Measurements from ENCODE around the gene THOC7.

DNA sequence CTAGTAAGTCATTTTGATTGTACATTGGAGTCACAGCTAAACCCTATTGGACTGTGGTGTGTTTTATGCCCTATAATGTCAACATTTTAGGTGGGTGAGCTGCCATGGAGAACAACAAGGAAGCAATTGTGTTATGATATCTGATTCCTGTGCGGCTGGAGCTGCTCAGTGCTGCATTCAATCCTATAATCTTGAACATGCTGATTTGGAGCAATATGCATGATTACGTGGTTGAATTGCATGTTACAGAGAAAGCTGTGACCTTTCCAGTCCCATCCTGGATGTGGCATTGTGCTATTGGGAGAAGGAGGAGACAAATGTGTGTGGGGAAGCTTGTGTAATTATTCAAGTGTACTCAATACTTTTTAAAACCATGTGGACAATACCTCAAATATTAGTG lies 64.7 kb downstream of the THOC7 start:
- TF ChIP-seq MXI1 (IDR thresholded peaks at IDR 0.05; ENCODE audit: borderline replicate concordance, low read depth, low read length), result no peak
- TF ChIP-seq, protein P1, sequence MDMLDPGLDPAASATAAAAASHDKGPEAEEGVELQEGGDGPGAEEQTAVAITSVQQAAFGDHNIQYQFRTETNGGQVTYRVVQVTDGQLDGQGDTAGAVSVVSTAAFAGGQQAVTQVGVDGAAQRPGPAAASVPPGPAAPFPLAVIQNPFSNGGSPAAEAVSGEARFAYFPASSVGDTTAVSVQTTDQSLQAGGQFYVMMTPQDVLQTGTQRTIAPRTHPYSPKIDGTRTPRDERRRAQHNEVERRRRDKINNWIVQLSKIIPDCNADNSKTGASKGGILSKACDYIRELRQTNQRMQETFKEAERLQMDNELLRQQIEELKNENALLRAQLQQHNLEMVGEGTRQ (IDR thresholded peaks at IDR 0.05; ENCODE audit: low read depth, low read length), result no peak
- TF ChIP-seq, protein P2, sequence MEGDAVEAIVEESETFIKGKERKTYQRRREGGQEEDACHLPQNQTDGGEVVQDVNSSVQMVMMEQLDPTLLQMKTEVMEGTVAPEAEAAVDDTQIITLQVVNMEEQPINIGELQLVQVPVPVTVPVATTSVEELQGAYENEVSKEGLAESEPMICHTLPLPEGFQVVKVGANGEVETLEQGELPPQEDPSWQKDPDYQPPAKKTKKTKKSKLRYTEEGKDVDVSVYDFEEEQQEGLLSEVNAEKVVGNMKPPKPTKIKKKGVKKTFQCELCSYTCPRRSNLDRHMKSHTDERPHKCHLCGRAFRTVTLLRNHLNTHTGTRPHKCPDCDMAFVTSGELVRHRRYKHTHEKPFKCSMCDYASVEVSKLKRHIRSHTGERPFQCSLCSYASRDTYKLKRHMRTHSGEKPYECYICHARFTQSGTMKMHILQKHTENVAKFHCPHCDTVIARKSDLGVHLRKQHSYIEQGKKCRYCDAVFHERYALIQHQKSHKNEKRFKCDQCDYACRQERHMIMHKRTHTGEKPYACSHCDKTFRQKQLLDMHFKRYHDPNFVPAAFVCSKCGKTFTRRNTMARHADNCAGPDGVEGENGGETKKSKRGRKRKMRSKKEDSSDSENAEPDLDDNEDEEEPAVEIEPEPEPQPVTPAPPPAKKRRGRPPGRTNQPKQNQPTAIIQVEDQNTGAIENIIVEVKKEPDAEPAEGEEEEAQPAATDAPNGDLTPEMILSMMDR (conservative IDR thresholded peaks at IDR 0.05; ENCODE audit: low read depth, low read length), result no peak
- no peak for TF ChIP-seq CHD1 (IDR thresholded peaks at IDR 0.05; ENCODE audit: low read depth, low read length)
- no peak for TF ChIP-seq SMC3 (IDR thresholded peaks at IDR 0.05; ENCODE audit: low read depth, low read length)
- no peak for TF ChIP-seq RAD21 (IDR thresholded peaks at IDR 0.05; ENCODE audit: low read length)
- TF ChIP-seq POLR2A (IDR thresholded peaks at IDR 0.05; ENCODE audit: low read depth, low read length), result no peak
- no peak for TF ChIP-seq MAFK (IDR thresholded peaks at IDR 0.05; ENCODE audit: low read depth, low read length)
- TF ChIP-seq CEBPB (IDR thresholded peaks at IDR 0.05; ENCODE audit: low read depth, low read length), result no peak
- TF ChIP-seq NFE2L2 (IDR thresholded peaks at IDR 0.05; ENCODE audit: low read depth, low read length), result no peak
- TF ChIP-seq RCOR1 (IDR thresholded peaks at IDR 0.05; ENCODE audit: insufficient replicate concordance, low read length), result no peak
- TF ChIP-seq, protein P3, sequence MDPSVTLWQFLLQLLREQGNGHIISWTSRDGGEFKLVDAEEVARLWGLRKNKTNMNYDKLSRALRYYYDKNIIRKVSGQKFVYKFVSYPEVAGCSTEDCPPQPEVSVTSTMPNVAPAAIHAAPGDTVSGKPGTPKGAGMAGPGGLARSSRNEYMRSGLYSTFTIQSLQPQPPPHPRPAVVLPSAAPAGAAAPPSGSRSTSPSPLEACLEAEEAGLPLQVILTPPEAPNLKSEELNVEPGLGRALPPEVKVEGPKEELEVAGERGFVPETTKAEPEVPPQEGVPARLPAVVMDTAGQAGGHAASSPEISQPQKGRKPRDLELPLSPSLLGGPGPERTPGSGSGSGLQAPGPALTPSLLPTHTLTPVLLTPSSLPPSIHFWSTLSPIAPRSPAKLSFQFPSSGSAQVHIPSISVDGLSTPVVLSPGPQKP (IDR thresholded peaks at IDR 0.05; ENCODE audit: borderline replicate concordance, low read depth, low read length), result no peak
- no peak for TF ChIP-seq FOS (IDR thresholded peaks at IDR 0.05; ENCODE audit: low read depth, low read length)
- no peak for TF ChIP-seq RFX5 (IDR thresholded peaks at IDR 0.05; ENCODE audit: low read depth, low read length)
